Motor neuron (in vitro differentiated cells): ENCODE data around the gene PRR22. TPM values are rescaled to one million over a fixed set of nuclear protein-coding genes. Genes with fewer than 3 reads are reported as not detected.

Experiments used
- ATAC-seq, 8 experiments: fragments of 200-7000 bp; cut with Tn5 transposase; replicated peaks in 6 of 8; 2 replicates each; pipeline ENCODE4 v1.8.0; 2021; ENCODE audit warnings: mild to moderate bottlenecking in 8 of 8, moderate library complexity in 8 of 8
- H3K27ac ChIP-seq, 2 donors: fragments of 250-450 bp; sonication (Bioruptor Pico); 2 replicates each; pipeline ENCODE4 v1.9.0; 2021; ENCODE audit warnings: antibody characterized with exemption in 2 of 2, mild to moderate bottlenecking in 2 of 2, moderate library complexity in 1 of 2
- H3K4me1 ChIP-seq, 2 donors: fragments of 250-450 bp; sonication (Bioruptor Pico); replicated peaks in 1 of 2; 2 replicates each; pipeline ENCODE4 v1.6.1; 2021; ENCODE audit warnings: antibody characterized with exemption in 2 of 2, mild to moderate bottlenecking in 2 of 2, moderate library complexity in 1 of 2
- H3K4me3 ChIP-seq, 5 donors: fragments of 250-450 bp; sonication (Bioruptor Pico); 2 replicates each; pipeline ENCODE4 v1.9.0; 2021; ENCODE audit warnings: antibody characterized with exemption in 5 of 5, mild to moderate bottlenecking in 5 of 5, moderate library complexity in 4 of 5
- WGBS, 10 experiments: fragments of 450-650 bp; shearing (Covaris generic); methylation state at CpG; one replicate each; pipeline ENCODE4 v1.0.0; 2022; 5-methylcytosine and 5-hydroxymethylcytosine counted together
- in situ Hi-C, 9 experiments: fragments of 400-800 bp; cut with MboI; loops; one replicate each; pipeline ENCODE4 v1.15.0; 2021; ENCODE audit warnings: low sequenced_read_pairs in 9 of 9, low pct_unique_long_range_greater_than_20kb in 2 of 9; ENCODE audit not compliant: unreplicated experiment in 9 of 9
- total RNA-seq, 8 experiments: library from RNA; unstranded; fragments of 300-600 nt; gene quantifications; 2 replicates each; pipeline versions ENCODE4 v1.2.3 to v1.2.4, GENCODE V29; 2022

Gene PRR22
- total RNA-seq, 8 experiments from 2014 or later = 0.43 to 5.7 (median 1.3) TPM

GRCh38 chr19:5799247-5800241 lies 15.0 kb upstream of the PRR22 start:
- in situ Hi-C loops = loop anchor here in 1 of 9 experiments (10.0 to 25.0 kb wide), 2 partner anchors 85 to 213 kb away; no protein-coding TSS in a partner anchor
- 36 to 85% (median 59%) methylated on average over 1 to 6 of the region's 37 CpGs; no CpG with 5 or more reads in 6 of the 10 experiments for WGBS, 10 experiments
- Histone ChIP-seq H3K27ac (no peak overlapping the region), H3K4me1 (peaks cover 5 to 17% of the 10 kb centered on the region in 2 donors), H3K4me3 (no peak overlapping the region)
- no peak for ATAC-seq

GRCh38 chr19:5798244-5798643 lies 13.7 kb upstream of the PRR22 start:
- H3K27ac ChIP-seq = no peak overlapping the region
- peaks cover 5 to 11% of the 10 kb centered on the region in 2 donors for H3K4me1 ChIP-seq
- in situ Hi-C loops = no loop called here
- WGBS, 10 experiments = 60 to 100% (median 85%) methylated on average over 1 to 8 of the region's 8 CpGs; no CpG with 5 or more reads in 3 of the 10 experiments
- ATAC-seq = no peak
- H3K4me3 ChIP-seq = no peak overlapping the region

GRCh38 chr19:5795382-5795919 lies 10.9 kb upstream of the PRR22 start:
- WGBS, 10 experiments = 61 to 100% (median 83%) methylated on average over 1 to 5 of the region's 7 CpGs; no CpG with 5 or more reads in 3 of the 10 experiments
- no peak for ATAC-seq
- no peak overlapping the region for H3K4me3 ChIP-seq
- in situ Hi-C loops = no loop called here
- H3K27ac ChIP-seq = no peak overlapping the region
- peaks cover 0 to 4% of the 10 kb centered on the region in 2 donors for H3K4me1 ChIP-seq

- no peak overlapping the region for H3K4me3 ChIP-seq
- H3K4me1 ChIP-seq = peaks cover 3 to 4% of the 10 kb centered on the region in 2 donors
- ATAC-seq = no peak
- in situ Hi-C loops = no loop called here
- H3K27ac ChIP-seq = no peak overlapping the region
- 67 to 100% (median 98%) methylated on average over 1 to 3 of the region's 3 CpGs for WGBS, 10 experiments
These were observed 8.6 kb upstream of the PRR22 start for GRCh38 chr19:5793188-5793587.

- H3K27ac ChIP-seq = no peak overlapping the region
- peaks cover 3 to 4% of the 10 kb centered on the region in 2 donors for H3K4me1 ChIP-seq
- ATAC-seq = no peak
- WGBS, 10 experiments = 6 to 100% (median 93%) methylated on average over 1 to 17 of the region's 18 CpGs; no CpG with 5 or more reads in 1 of the 10 experiments
- in situ Hi-C loops = no loop called here
- no peak overlapping the region for H3K4me3 ChIP-seq
These were observed 7.7 kb upstream of the PRR22 start for GRCh38 chr19:5792224-5792623.

- Histone ChIP-seq H3K4me3 (peak within 1 kb of the TSS; percentile 71 to 95 (median 90)), H3K27ac (peak within 1 kb of the TSS; percentile 97), H3K4me1 (peaks cover 3 to 4% of the 10 kb centered on the region in 2 donors)
- in situ Hi-C loops = no loop called here
- ATAC-seq = peak; percentile 91 to 96 (median 94)
- WGBS, 10 experiments = 0 to 80% (median 9%) methylated on average over 2 to 21 of the region's 72 CpGs; no CpG with 5 or more reads in 2 of the 10 experiments
These were observed 6.3 kb upstream of the PRR22 start, which contains the start of gene DUS3L for GRCh38 chr19:5790559-5791520. Gene DUS3L, minus strand, starts transcription at chr19:5791163. Its CDS starts 22 bp downstream, at chr19:5791141.

- Histone ChIP-seq H3K27ac (peak overlapping the region in 1 of 2 donors; percentile 50), H3K4me1 (peaks cover 3 to 4% of the 10 kb centered on the region in 2 donors), H3K4me3 (peak overlapping the region; percentile 71 to 95 (median 90))
- 10 to 87% (median 71%) methylated on average over 2 to 18 of the region's 26 CpGs; no CpG with 5 or more reads in 1 of the 10 experiments for WGBS, 10 experiments
- ATAC-seq = no peak
- in situ Hi-C loops = no loop called here
These were observed 5.5 kb upstream of the PRR22 start for GRCh38 chr19:5789886-5790558.

GRCh38 chr19:5789351-5789761 lies 4.8 kb upstream of the PRR22 start:
- in situ Hi-C loops = no loop called here
- Histone ChIP-seq H3K4me3 (no peak overlapping the region), H3K4me1 (peaks cover 3 to 4% of the 10 kb centered on the region in 2 donors), H3K27ac (no peak overlapping the region)
- WGBS, 10 experiments = 93 to 100% (median 94%) methylated on average over 2 to 20 of the region's 39 CpGs; no CpG with 5 or more reads in 6 of the 10 experiments
- ATAC-seq = no peak

GRCh38 chr19:5788422-5788821 lies 3.9 kb upstream of the PRR22 start:
- H3K4me3 ChIP-seq = no peak overlapping the region
- peaks cover 3 to 4% of the 10 kb centered on the region in 2 donors for H3K4me1 ChIP-seq
- in situ Hi-C loops = no loop called here
- 60 to 100% (median 100%) methylated on average over 1 to 3 of the region's 5 CpGs; no CpG with 5 or more reads in 5 of the 10 experiments for WGBS, 10 experiments
- H3K27ac ChIP-seq = no peak overlapping the region
- ATAC-seq = no peak

- no peak for ATAC-seq
- Histone ChIP-seq H3K4me3 (no peak overlapping the region), H3K27ac (no peak overlapping the region), H3K4me1 (peaks cover 3 to 4% of the 10 kb centered on the region in 2 donors)
- WGBS, 10 experiments = 89 to 100% (median 98%) methylated on average over 1 to 7 of the region's 39 CpGs; no CpG with 5 or more reads in 4 of the 10 experiments
- in situ Hi-C loops = no loop called here
These were observed 3.0 kb upstream of the PRR22 start for GRCh38 chr19:5787409-5788182.
